Measurements from ENCODE around the gene NIM1K. TPM values are rescaled to one million over a fixed set of nuclear protein-coding genes. Genes with fewer than 3 reads are reported as not detected.

The NIM1K gene
- total RNA-seq, 4 donors from 2014 or later: 0.42 to 2.3 (median 1.6) TPM

DNA sequence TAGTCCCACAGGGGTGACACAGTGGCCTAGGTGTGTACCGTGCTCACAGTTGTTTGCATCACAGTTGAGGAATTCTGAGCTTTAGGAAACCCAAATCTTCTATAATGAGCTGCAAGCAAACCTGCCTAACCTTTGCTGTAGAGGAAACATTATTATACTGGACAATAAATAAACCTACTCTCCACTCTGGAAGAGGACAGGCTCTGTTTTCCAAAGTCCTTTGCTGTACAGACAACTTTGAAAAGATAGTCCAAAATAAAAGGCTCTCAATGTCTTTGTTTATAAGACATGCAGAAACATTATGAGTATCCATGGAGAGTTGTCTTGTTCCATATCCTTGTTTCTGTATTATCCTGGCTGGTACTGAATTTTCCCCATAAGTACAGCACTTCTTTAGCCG, 42.0 kb upstream of the NIM1K start:
- no peaks in the 10 kb centered on the region for H3K9me3 ChIP-seq
- H3K4me3 ChIP-seq: no peak overlapping the region
- intact Hi-C loops (cut with DNase I): no loop called here
- WGBS: 49% methylated on average over 2 of the region's 2 CpGs
- no peak for DNase-seq (ENCODE audit: extremely low spot score)
- no peaks in the 10 kb centered on the region for H3K27me3 ChIP-seq
- peaks cover 0 to 28% (median 5%) of the 10 kb centered on the region in 4 donors for H3K36me3 ChIP-seq
- peaks cover 0 to 37% (median 15%) of the 10 kb centered on the region in 4 donors for H3K4me1 ChIP-seq
- TF ChIP-seq POLR2AphosphoS5 (IDR thresholded peaks at IDR 0.05) (no peak), POLR2A (IDR thresholded peaks at IDR 0.05; ENCODE audit: low read depth) (no peak), EP300 (IDR thresholded peaks at IDR 0.05) (no peak)
- TF ChIP-seq, protein P1, sequence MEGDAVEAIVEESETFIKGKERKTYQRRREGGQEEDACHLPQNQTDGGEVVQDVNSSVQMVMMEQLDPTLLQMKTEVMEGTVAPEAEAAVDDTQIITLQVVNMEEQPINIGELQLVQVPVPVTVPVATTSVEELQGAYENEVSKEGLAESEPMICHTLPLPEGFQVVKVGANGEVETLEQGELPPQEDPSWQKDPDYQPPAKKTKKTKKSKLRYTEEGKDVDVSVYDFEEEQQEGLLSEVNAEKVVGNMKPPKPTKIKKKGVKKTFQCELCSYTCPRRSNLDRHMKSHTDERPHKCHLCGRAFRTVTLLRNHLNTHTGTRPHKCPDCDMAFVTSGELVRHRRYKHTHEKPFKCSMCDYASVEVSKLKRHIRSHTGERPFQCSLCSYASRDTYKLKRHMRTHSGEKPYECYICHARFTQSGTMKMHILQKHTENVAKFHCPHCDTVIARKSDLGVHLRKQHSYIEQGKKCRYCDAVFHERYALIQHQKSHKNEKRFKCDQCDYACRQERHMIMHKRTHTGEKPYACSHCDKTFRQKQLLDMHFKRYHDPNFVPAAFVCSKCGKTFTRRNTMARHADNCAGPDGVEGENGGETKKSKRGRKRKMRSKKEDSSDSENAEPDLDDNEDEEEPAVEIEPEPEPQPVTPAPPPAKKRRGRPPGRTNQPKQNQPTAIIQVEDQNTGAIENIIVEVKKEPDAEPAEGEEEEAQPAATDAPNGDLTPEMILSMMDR (IDR thresholded peaks at IDR 0.05): no peak
- peak overlapping the region in 2 of 4 donors; percentile 4 to 17 for H3K27ac ChIP-seq (replicated peaks in 1 of 4)

DNA sequence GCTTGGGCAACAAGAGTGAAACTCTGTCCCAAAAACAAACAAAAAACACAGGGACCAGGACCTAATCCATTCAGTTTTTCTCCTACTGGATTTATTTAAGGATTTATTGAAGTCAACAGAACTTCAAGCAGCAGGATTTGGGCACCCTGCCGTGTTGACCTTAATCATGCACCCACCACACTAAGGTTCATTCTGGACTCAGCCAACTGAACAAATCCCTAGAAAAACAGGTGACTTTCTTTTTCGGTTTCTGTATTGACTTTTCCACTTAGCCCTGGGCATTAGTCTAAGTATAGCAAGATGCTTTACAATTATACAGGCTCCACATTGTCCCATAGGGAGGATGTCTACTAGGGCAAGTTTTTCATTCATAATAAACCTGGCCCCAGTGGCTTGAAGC, 41.3 kb upstream of the NIM1K start:
- whole genome bisulfite sequencing: 78% methylated on average over 2 of the region's 2 CpGs
- Histone ChIP-seq H3K27ac (replicated peaks in 1 of 4) (no peak overlapping the region), H3K4me3 (no peak overlapping the region), H3K9me3 (no peaks in the 10 kb centered on the region), H3K27me3 (no peaks in the 10 kb centered on the region), H3K4me1 (peaks cover 0 to 40% (median 15%) of the 10 kb centered on the region in 4 donors), H3K36me3 (peaks cover 0 to 28% (median 3%) of the 10 kb centered on the region in 4 donors)
- intact Hi-C loops (cut with DNase I): no loop called here
- no peak for TF ChIP-seq EP300 (IDR thresholded peaks at IDR 0.05)
- TF ChIP-seq, protein P1 (IDR thresholded peaks at IDR 0.05): no peak
- no peak for TF ChIP-seq POLR2AphosphoS5 (IDR thresholded peaks at IDR 0.05)
- TF ChIP-seq POLR2A (IDR thresholded peaks at IDR 0.05; ENCODE audit: low read depth): no peak
- no peak for DNase-seq (ENCODE audit: extremely low spot score)

DNA sequence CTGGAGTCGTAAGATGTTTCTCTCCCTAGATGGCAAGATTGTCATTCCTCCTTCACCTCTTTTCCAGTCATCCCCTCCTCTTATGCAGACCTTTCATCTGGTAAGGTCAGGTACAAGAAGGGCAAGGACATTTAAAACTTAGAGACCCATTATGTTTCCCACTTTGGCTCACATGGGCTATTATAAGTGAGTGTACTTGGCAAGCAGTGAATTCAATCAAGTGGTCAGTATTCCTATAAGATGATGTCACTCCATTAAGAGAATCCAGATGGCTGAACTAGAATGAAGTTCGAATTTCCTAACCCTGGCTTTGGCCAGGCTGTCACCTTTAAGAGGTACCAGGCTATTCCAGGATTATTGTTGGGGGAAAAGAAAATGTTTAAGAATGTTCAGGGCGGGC, 39.1 kb upstream of the NIM1K start:
- intact Hi-C loops (cut with DNase I): no loop called here
- Histone ChIP-seq H3K9me3 (no peaks in the 10 kb centered on the region), H3K27me3 (no peaks in the 10 kb centered on the region), H3K27ac (replicated peaks in 1 of 4) (no peak overlapping the region), H3K36me3 (peaks cover 0 to 17% (median 3%) of the 10 kb centered on the region in 4 donors), H3K4me1 (peaks cover 0 to 44% (median 22%) of the 10 kb centered on the region in 4 donors), H3K4me3 (no peak overlapping the region)
- DNase-seq (ENCODE audit: extremely low spot score): no peak
- WGBS: 94% methylated on average over 3 of the region's 3 CpGs
- no peak for TF ChIP-seq POLR2A (IDR thresholded peaks at IDR 0.05; ENCODE audit: low read depth)
- TF ChIP-seq, protein P1 (IDR thresholded peaks at IDR 0.05): no peak
- no peak for TF ChIP-seq POLR2AphosphoS5 (IDR thresholded peaks at IDR 0.05)
- TF ChIP-seq EP300 (IDR thresholded peaks at IDR 0.05): no peak

DNA sequence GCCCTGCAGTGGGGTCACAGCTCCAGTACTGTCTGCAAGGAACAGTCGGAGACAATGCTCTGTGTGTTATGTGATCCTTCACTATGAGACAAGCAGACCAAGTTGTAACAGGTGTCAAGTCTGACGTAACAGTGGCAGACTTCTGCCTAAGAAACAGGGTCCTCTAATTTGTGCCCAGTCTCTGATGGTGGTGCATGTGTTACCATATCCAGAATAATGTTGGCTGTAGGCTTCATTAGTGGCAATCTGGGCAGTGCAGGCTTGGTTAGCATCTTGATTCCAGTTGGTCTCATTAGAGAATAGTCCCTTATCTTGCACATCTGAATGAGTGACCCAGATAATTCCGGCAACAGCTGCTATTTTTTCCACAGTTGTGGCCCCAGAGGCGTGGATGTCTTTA, 37.6 kb upstream of the NIM1K start:
- Histone ChIP-seq H3K27ac (replicated peaks in 1 of 4) (no peak overlapping the region), H3K36me3 (peaks cover 0 to 11% (median 6%) of the 10 kb centered on the region in 4 donors), H3K9me3 (no peaks in the 10 kb centered on the region), H3K4me1 (peaks cover 0 to 40% (median 22%) of the 10 kb centered on the region in 4 donors), H3K27me3 (no peaks in the 10 kb centered on the region), H3K4me3 (no peak overlapping the region)
- intact Hi-C loops (cut with DNase I): no loop called here
- WGBS: 69% methylated on average over 4 of the region's 4 CpGs
- DNase-seq (ENCODE audit: extremely low spot score): no peak
- TF ChIP-seq POLR2A (IDR thresholded peaks at IDR 0.05; ENCODE audit: low read depth): no peak
- no peak for TF ChIP-seq EP300 (IDR thresholded peaks at IDR 0.05)
- no peak for TF ChIP-seq POLR2AphosphoS5 (IDR thresholded peaks at IDR 0.05)
- TF ChIP-seq, protein P1 (IDR thresholded peaks at IDR 0.05): no peak

Measured in esophagus muscularis mucosa (tissue), 4 donors.